ENCODE data around the gene ARHGEF11.

Gene ARHGEF11

GRCh38 chr1:157044326-157044725, 1.2 kb downstream of the ARHGEF11 start:
- DNase-seq = no peak

- DNase-seq = no peak
Observed at GRCh38 chr1:157043685-157044084, 1.9 kb downstream of the ARHGEF11 start.

- no peak for DNase-seq
Observed at GRCh38 chr1:157042846-157043245, 2.7 kb downstream of the ARHGEF11 start.

- no peak for DNase-seq
Observed at GRCh38 chr1:157040802-157041201, 4.7 kb downstream of the ARHGEF11 start.

- no peak for DNase-seq
Observed at GRCh38 chr1:157035121-157035520, 10.4 kb downstream of the ARHGEF11 start.

GRCh38 chr1:157034137-157034800, 11.3 kb downstream of the ARHGEF11 start:
- DNase-seq = no peak

GRCh38 chr1:157033357-157033876, 12.1 kb downstream of the ARHGEF11 start:
- no peak for DNase-seq

- no peak for DNase-seq
Observed at GRCh38 chr1:157032303-157032702, 13.2 kb downstream of the ARHGEF11 start.

- no peak for DNase-seq
Observed at GRCh38 chr1:157030728-157031127, 14.8 kb downstream of the ARHGEF11 start.

- DNase-seq = no peak
Observed at GRCh38 chr1:157028674-157029073, 16.9 kb downstream of the ARHGEF11 start.

GRCh38 chr1:157025856-157026255, 19.7 kb downstream of the ARHGEF11 start:
- DNase-seq = no peak

- no peak for DNase-seq
Observed at GRCh38 chr1:157025385-157025784, 20.2 kb downstream of the ARHGEF11 start.

GRCh38 chr1:157021688-157022087, 23.9 kb downstream of the ARHGEF11 start:
- no peak for DNase-seq

GRCh38 chr1:157019457-157019856, 26.1 kb downstream of the ARHGEF11 start:
- DNase-seq = no peak

GRCh38 chr1:157011845-157012244, 33.7 kb downstream of the ARHGEF11 start:
- DNase-seq = no peak

GRCh38 chr1:157008502-157008901, 37.0 kb downstream of the ARHGEF11 start:
- DNase-seq = no peak

GRCh38 chr1:157007306-157007705, 38.2 kb downstream of the ARHGEF11 start:
- no peak for DNase-seq

- DNase-seq = no peak
Observed at GRCh38 chr1:157006676-157007075, 38.9 kb downstream of the ARHGEF11 start.

GRCh38 chr1:157005965-157006364, 39.6 kb downstream of the ARHGEF11 start:
- no peak for DNase-seq

- no peak for DNase-seq
Observed at GRCh38 chr1:157004806-157005205, 40.7 kb downstream of the ARHGEF11 start.

- DNase-seq = no peak
Observed at GRCh38 chr1:157004327-157004726, 41.2 kb downstream of the ARHGEF11 start.

- DNase-seq = no peak
Observed at GRCh38 chr1:157001304-157001703, 44.2 kb downstream of the ARHGEF11 start.

- no peak for DNase-seq
Observed at GRCh38 chr1:157000686-157001085, 44.9 kb downstream of the ARHGEF11 start.

- DNase-seq = no peak
Observed at GRCh38 chr1:156999596-157000320, 45.8 kb downstream of the ARHGEF11 start.

All from SIG-M5 (cell line).